Measurements from ENCODE around the gene PAQR5. TPM values are rescaled to one million over a fixed set of nuclear protein-coding genes. Genes with fewer than 3 reads are reported as not detected.

Gene PAQR5
- total RNA-seq, 1 experiment from 2014 or later = 34.0 TPM

DNA sequence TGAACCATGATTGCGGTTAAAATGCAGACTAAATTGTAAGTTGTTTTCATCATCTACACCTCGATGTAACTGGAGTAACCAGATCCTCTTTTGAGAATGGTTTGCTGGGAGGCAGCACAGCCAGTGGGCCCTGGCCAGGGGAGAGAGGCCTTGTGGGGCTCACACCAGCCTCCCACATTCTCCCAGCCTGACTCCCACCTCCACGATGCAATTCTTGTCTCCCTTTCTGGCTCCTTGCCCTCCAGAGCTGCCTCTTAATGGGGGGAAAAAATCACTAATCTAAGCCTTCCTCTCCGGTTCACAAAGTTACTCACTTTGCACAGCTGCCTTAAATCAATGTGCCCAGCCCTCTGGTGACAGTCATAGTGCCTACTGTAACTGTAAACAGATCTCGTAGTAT, 17.9 kb upstream of the PAQR5 start:
- H3K4me3 ChIP-seq (replicated peaks in 1 of 2; ENCODE audit: low read depth in 1 of 2, low read length in 2 of 2) = no peak overlapping the region
- no peaks in the 10 kb centered on the region for H3K9me3 ChIP-seq (ENCODE audit: control insufficient read depth in 1 of 2, insufficient read depth in 1 of 2, low read depth in 1 of 2, low read length in 2 of 2)
- H3K36me3 ChIP-seq (ENCODE audit: control insufficient read depth in 1 of 2, insufficient read depth in 2 of 2, low read length in 2 of 2) = no peaks in the 10 kb centered on the region
- no peak overlapping the region for H3K4me2 ChIP-seq (ENCODE audit: low read length)
- H3K79me2 ChIP-seq (ENCODE audit: insufficient read depth, low read length) = no peaks in the 10 kb centered on the region
- DNase-seq (ENCODE audit: low read depth, low spot score) = no peak
- no peak overlapping the region for H2AFZ ChIP-seq (ENCODE audit: low read depth, low read length, poor library complexity, severe bottlenecking)
- ATAC-seq = no peak
- TF ChIP-seq POLR2AphosphoS5 (IDR thresholded peaks at IDR 0.05; ENCODE audit: low read depth, low read length) (no peak), SP1 (IDR thresholded peaks at IDR 0.05; ENCODE audit: low read depth) (no peak), CBX3 (IDR thresholded peaks at IDR 0.05; ENCODE audit: low read depth) (no peak), TCF7L2 (IDR thresholded peaks at IDR 0.05; ENCODE audit: borderline replicate concordance, extremely low read depth, insufficient read depth, insufficient read length) (no peak), ZFX (IDR thresholded peaks at IDR 0.05) (no peak)
- TF ChIP-seq, protein P1, sequence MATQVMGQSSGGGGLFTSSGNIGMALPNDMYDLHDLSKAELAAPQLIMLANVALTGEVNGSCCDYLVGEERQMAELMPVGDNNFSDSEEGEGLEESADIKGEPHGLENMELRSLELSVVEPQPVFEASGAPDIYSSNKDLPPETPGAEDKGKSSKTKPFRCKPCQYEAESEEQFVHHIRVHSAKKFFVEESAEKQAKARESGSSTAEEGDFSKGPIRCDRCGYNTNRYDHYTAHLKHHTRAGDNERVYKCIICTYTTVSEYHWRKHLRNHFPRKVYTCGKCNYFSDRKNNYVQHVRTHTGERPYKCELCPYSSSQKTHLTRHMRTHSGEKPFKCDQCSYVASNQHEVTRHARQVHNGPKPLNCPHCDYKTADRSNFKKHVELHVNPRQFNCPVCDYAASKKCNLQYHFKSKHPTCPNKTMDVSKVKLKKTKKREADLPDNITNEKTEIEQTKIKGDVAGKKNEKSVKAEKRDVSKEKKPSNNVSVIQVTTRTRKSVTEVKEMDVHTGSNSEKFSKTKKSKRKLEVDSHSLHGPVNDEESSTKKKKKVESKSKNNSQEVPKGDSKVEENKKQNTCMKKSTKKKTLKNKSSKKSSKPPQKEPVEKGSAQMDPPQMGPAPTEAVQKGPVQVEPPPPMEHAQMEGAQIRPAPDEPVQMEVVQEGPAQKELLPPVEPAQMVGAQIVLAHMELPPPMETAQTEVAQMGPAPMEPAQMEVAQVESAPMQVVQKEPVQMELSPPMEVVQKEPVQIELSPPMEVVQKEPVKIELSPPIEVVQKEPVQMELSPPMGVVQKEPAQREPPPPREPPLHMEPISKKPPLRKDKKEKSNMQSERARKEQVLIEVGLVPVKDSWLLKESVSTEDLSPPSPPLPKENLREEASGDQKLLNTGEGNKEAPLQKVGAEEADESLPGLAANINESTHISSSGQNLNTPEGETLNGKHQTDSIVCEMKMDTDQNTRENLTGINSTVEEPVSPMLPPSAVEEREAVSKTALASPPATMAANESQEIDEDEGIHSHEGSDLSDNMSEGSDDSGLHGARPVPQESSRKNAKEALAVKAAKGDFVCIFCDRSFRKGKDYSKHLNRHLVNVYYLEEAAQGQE (IDR thresholded peaks at IDR 0.05; ENCODE audit: low read depth) = no peak
- BruUV-seq (replicated peaks) = no TSS peak
- no peak overlapping the region for H3K9ac ChIP-seq (ENCODE audit: low read length)
- no peaks in the 10 kb centered on the region for H4K20me1 ChIP-seq (ENCODE audit: insufficient read depth)
- no peaks in the 10 kb centered on the region for H3K27me3 ChIP-seq (ENCODE audit: insufficient read depth, low read length)
- H3K9me2 ChIP-seq (ENCODE audit: insufficient read depth) = no peaks in the 10 kb centered on the region
- H3K27ac ChIP-seq (ENCODE audit: low read depth, low read length) = no peak overlapping the region
- ChIA-PET POLR2A (no interaction called here), CTCF (no interaction called here), RAD21 (ENCODE audit: low non-redundant PET in 1 of 2, low total read pairs in 2 of 2, uncharacterized antibody in 2 of 2, unreplicated experiment in 2 of 2) (no interaction called here)
- intact Hi-C loops (cut with micrococcal nuclease) = no loop called here
- H3K4me1 ChIP-seq (ENCODE audit: control insufficient read depth in 1 of 2, insufficient read depth in 2 of 2, low read length in 2 of 2) = 0 out of 4 replicates have a peak, but pooled peaks cover 0 to 4% of the 10 kb centered on the region in 2 experiments

All from HCT116 (cell line).